PC-3 (cell line): ENCODE data around the gene UGT1A5. TPM values are rescaled to one million over a fixed set of nuclear protein-coding genes. Genes with fewer than 3 reads are reported as not detected.

Experiments used
- ATAC-seq: fragments of 200-7000 bp; cut with Tn5 transposase; 2 replicates; pipeline ENCODE4 v1.9.1; 2020; ENCODE audit warnings: mild to moderate bottlenecking, moderate library complexity
- BruUV-seq: library from RNA; stranded (reverse); fragments of 400-500 nt; replicated peaks from 2 replicates; lab custom pipeline; 2021; lab: Mats Ljungman, UMichigan
- CTCF ChIA-PET: fragments of 300-600 bp; sonication (Branson Sonifier 250); formaldehyde crosslinking; loops from one replicate; lab custom pipeline; 2022; ENCODE audit warnings: antibody characterized with exemption; lab: Charles Lee
- POLR2A ChIA-PET: fragments of 300-600 bp; sonication (Branson Sonifier 250); formaldehyde crosslinking; loops from one replicate; lab custom pipeline; 2022; ENCODE audit warnings: antibody characterized with exemption; ENCODE audit not compliant: unreplicated experiment; lab: Charles Lee
- DNase-seq: peaks from one replicate; pipeline ENCODE4 v3.0.0-alpha.2; 2015
- H2AFZ ChIP-seq: fragments of 300-600 bp; sonication (generic); 2 replicates; pipeline ENCODE4 v1.6.0; 2016; ENCODE audit warnings: antibody characterized with exemption, low read length
- H3F3A ChIP-seq: fragments of 300-600 bp; sonication (generic); one replicate; pipeline ENCODE4 v1.6.0; 2017; ENCODE audit warnings: antibody characterized with exemption, low read length, control low read depth, mild to moderate bottlenecking; ENCODE audit not compliant: unreplicated experiment
- H3K27ac ChIP-seq: fragments of 300-600 bp; sonication (generic); 2 replicates; pipeline ENCODE4 v1.5.1; 2016; ENCODE audit warnings: mild to moderate bottlenecking, low read length
- H3K27me3 ChIP-seq: fragments of 300-600 bp; sonication (generic); 2 replicates; pipeline ENCODE4 v1.6.1; 2016; ENCODE audit warnings: low read length, mixed read lengths
- H3K36me3 ChIP-seq: fragments of 300-600 bp; sonication (generic); 2 replicates; pipeline ENCODE4 v1.6.1; 2016; ENCODE audit warnings: low read depth, mixed run types, low read length, mixed read lengths
- H3K4me1 ChIP-seq: fragments of 300-600 bp; sonication (generic); 2 replicates; pipeline ENCODE4 v1.5.1; 2016; ENCODE audit warnings: low read length; ENCODE audit not compliant: insufficient read depth
- H3K4me2 ChIP-seq: fragments of 300-600 bp; sonication (generic); 2 replicates; pipeline ENCODE4 v1.6.0; 2016; ENCODE audit warnings: low read length
- H3K4me3 ChIP-seq: fragments of 300-600 bp; sonication (generic); 2 replicates; pipeline ENCODE4 v1.5.1; 2016; ENCODE audit warnings: mild to moderate bottlenecking, low read length, mixed read lengths
- H3K79me2 ChIP-seq: fragments of 300-600 bp; sonication (generic); 2 replicates; pipeline ENCODE4 v1.6.1; 2017; ENCODE audit warnings: low read length, mixed read lengths
- H3K9ac ChIP-seq: fragments of 300-600 bp; sonication (generic); 2 replicates; pipeline ENCODE4 v1.6.0; 2016; ENCODE audit warnings: mild to moderate bottlenecking, low read length
- H3K9me2 ChIP-seq: fragments of 300-600 bp; sonication (generic); replicated peaks from 2 replicates; pipeline ENCODE4 v1.6.1; 2016; ENCODE audit warnings: mixed run types, low read length, mixed read lengths
- H3K9me3 ChIP-seq: fragments of 300-600 bp; sonication (generic); 2 replicates; pipeline ENCODE4 v1.6.1; 2016; ENCODE audit warnings: low read length, mixed read lengths
- H4K20me1 ChIP-seq: fragments of 300-600 bp; sonication (generic); 2 replicates; pipeline ENCODE4 v1.6.1; 2016; ENCODE audit warnings: low read length, mixed read lengths
- CTCF ChIP-seq: fragments of 300-600 bp; sonication (generic); conservative IDR thresholded peaks from 2 replicates; pipeline ENCODE4 v1.5.1; 2017; ENCODE audit warnings: antibody characterized with exemption, low read depth, mild to moderate bottlenecking, low read length
- EZH2 ChIP-seq: fragments of 300-600 bp; sonication (generic); IDR thresholded peaks from one replicate; pipeline ENCODE4 v1.6.1; 2017; ENCODE audit warnings: antibody characterized with exemption, mild to moderate bottlenecking, low read length; ENCODE audit not compliant: unreplicated experiment
- EZH2phosphoT487 ChIP-seq: fragments of 300-600 bp; sonication (generic); IDR thresholded peaks from 2 replicates; pipeline ENCODE4 v1.6.1; 2018; ENCODE audit warnings: mild to moderate bottlenecking, antibody characterized with exemption, low read length, borderline replicate concordance
- intact Hi-C: fragments of 100-400 bp; cut with micrococcal nuclease; formaldehyde crosslinking; loops from 2 replicates; pipeline ENCODE4 v1.9.0; 2023
- total RNA-seq: library from RNA; depleted of rRNA; stranded (reverse); fragments of >200 nt; gene quantifications from 2 replicates; pipeline ENCODE4 v1.2.3, GENCODE V29; 2014

UGT1A5 gene
- total RNA-seq, 1 experiment from 2014 or later = not detected

- Histone ChIP-seq H3K4me1 (no peaks in the 10 kb centered on the region), H3K27ac (no peak overlapping the region), H3K9me2 (no peaks in the 10 kb centered on the region), H3K9me3 (no peaks in the 10 kb centered on the region), H4K20me1 (no peaks in the 10 kb centered on the region), H3K4me2 (no peak overlapping the region), H2AFZ (no peak overlapping the region), H3K79me2 (no peaks in the 10 kb centered on the region), H3K36me3 (no peaks in the 10 kb centered on the region), H3K4me3 (no peak overlapping the region), H3F3A (no peaks in the 10 kb centered on the region), H3K27me3 (no peaks in the 10 kb centered on the region), H3K9ac (no peak overlapping the region)
- no peak for TF ChIP-seq CTCF
- TF ChIP-seq EZH2 = no peak
- no peak for TF ChIP-seq EZH2phosphoT487
- no TSS peak for BruUV-seq
- DNase-seq (no peak), ATAC-seq (no peak)
- ChIA-PET CTCF (no interaction called here), POLR2A (no interaction called here)
- intact Hi-C loops = no loop called here
Measured at GRCh38 chr2:233793465-233794127, 80.9 kb downstream of the UGT1A5 start.

GRCh38 chr2:233794128-233794658 lies 81.5 kb downstream of the UGT1A5 start:
- H3K9ac ChIP-seq = no peak overlapping the region
- no peak overlapping the region for H3K27ac ChIP-seq
- no peaks in the 10 kb centered on the region for H3K79me2 ChIP-seq
- ChIA-PET POLR2A (no interaction called here), CTCF (no interaction called here)
- H3K36me3 ChIP-seq = no peaks in the 10 kb centered on the region
- ATAC-seq = no peak
- DNase-seq = no peak
- BruUV-seq = no TSS peak
- intact Hi-C loops = no loop called here
- H3F3A ChIP-seq = no peaks in the 10 kb centered on the region
- H3K4me1 ChIP-seq = no peaks in the 10 kb centered on the region
- H2AFZ ChIP-seq = no peak overlapping the region
- no peak overlapping the region for H3K4me3 ChIP-seq
- no peak overlapping the region for H3K4me2 ChIP-seq
- H3K27me3 ChIP-seq = no peaks in the 10 kb centered on the region
- no peaks in the 10 kb centered on the region for H3K9me2 ChIP-seq
- H3K9me3 ChIP-seq = no peaks in the 10 kb centered on the region
- TF ChIP-seq EZH2 (no peak), CTCF (no peak), EZH2phosphoT487 (no peak)
- H4K20me1 ChIP-seq = no peaks in the 10 kb centered on the region

GRCh38 chr2:233795735-233796171 lies 83.0 kb downstream of the UGT1A5 start:
- Histone ChIP-seq H3K27me3 (no peaks in the 10 kb centered on the region), H3K9me2 (no peaks in the 10 kb centered on the region), H3K27ac (no peak overlapping the region), H3K79me2 (no peaks in the 10 kb centered on the region), H3K36me3 (no peaks in the 10 kb centered on the region), H3F3A (no peaks in the 10 kb centered on the region), H2AFZ (no peak overlapping the region), H3K4me3 (no peak overlapping the region), H4K20me1 (no peaks in the 10 kb centered on the region), H3K9ac (no peak overlapping the region), H3K4me2 (no peak overlapping the region), H3K9me3 (no peaks in the 10 kb centered on the region), H3K4me1 (no peaks in the 10 kb centered on the region)
- ChIA-PET POLR2A (no interaction called here), CTCF (no interaction called here)
- no peak for DNase-seq
- TF ChIP-seq CTCF = no peak
- no peak for TF ChIP-seq EZH2
- TF ChIP-seq EZH2phosphoT487 = no peak
- no peak for ATAC-seq
- no TSS peak for BruUV-seq
- intact Hi-C loops = no loop called here
